CD4-positive, alpha-beta T cell treated with Interferon gamma for 1 hour (primary cell): ENCODE data around the gene WFDC10A.
"Not testable (repeated sequence)": the region's sequence is repeated elsewhere in the genome, so short reads cannot be mapped to it uniquely, and the experiment has no call there.

ENCODE experiments used
- DNase-seq: peaks from one replicate; pipeline ENCODE4 v3.0.0-alpha.2; 2020

WFDC10A gene

DNA sequence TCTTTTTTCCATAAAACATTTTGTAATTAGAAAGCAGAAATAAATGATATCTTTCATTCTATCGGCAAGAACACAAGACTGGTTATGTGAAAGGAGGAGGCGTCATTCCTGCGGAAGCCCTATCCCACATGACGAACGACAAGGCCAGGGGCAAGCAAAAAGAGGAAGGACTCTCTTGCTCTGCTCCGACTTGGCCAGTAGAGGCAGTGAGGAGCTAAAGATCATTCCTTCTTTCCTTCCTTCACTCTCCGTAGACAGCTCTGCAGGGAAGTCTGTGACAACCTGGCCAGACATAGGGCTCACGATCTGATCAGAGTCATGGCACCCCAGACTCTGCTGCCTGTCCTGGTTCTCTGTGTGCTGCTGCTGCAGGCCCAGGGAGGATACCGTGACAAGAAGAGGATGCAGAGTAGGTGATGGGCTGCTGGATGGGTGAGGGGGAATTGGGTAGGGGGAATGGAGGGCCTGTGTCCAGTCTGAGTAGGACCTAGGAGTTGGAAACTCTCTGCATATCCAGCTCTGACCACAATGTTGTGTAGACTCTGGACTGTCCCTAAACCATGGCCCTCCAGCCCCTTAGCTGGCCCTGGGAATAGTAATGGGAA, at the start of gene WFDC10A:
TSS of gene WFDC10A (plus strand) at position 244 of the 605 bp plus-strand sequence. CDS start at position 319, 75 bp downstream.
- peak; percentile 20 for DNase-seq

DNA sequence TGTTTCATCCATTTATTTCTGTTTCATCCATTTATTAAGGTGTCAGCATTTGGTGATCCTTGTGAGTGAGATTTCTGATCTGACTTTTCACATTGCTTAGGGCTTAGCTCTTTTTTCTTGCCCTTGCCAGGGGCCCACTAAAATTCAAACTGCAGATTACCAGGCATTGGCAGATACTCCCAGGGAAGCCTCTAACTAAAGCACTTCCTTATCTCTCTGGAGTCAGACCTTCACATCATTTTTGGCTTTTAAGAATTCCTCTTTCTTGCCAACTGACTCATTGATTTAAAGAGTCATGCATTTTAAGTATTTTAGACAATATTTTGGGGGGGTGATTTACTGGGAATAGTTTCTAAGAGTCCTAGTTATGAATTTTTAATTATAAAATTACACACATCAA, 47.8 kb upstream of the WFDC10A start:
- DNase-seq: no peak

DNA sequence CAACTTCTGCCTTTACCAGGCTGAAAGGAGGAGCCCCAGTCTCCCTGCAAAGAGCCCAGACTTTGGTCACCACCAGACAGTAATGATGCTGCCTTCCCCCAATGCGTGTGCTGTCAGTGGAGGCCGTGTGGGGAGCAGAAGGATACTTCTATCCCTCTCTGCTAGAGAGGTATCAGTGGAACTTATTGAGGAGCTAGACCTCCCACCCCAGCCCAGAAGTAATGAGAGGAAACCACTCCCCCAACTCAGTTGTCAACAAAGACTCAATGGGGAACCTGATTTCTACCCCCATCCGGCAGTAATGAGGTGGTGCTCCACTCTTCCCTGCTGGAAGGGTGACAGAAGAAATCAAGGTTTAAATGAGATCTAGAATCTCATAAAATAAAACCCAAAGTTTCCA, 46.0 kb upstream of the WFDC10A start:
- DNase-seq: no peak

DNA sequence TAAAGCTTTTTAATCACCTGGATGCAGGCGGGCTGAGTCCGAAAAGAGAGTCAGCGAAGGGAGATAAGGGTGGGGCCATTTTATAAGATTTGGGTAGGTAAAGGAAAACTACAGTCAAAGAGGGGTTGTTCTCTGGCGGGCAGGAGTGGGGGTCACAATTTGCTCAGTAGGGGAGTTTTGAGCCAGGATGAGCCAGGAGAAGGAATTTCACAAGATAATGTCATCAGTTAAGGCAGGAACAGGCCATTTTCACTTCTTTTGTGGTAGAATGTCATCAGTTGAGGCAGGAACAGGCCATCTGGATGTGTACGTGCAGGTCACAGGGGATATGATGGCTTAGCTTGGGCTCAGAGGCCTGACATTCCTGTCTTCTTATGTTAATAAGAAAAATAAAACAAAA, 45.2 kb upstream of the WFDC10A start:
- not testable (repeated sequence) for DNase-seq

DNA sequence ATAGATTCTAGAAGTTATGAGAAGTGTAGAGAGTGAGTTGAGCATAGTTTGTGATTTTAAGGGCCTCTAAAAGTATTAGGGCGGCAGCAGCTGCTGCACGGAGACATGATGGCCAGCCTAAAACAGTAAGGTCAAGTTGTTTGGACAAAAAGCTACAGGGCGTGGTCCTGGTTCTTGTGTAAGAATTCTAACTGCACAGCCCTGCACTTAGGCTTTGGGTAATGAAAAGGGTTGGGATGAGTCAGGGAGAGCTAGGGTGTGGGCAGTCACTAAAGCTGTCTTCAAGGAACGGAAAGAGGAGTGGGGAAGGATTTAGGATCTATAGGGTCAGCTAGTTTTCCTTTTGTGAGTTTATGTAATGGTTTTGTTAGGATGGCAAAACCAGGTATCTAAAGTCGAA, 43.6 kb upstream of the WFDC10A start:
- not testable (repeated sequence) for DNase-seq

DNA sequence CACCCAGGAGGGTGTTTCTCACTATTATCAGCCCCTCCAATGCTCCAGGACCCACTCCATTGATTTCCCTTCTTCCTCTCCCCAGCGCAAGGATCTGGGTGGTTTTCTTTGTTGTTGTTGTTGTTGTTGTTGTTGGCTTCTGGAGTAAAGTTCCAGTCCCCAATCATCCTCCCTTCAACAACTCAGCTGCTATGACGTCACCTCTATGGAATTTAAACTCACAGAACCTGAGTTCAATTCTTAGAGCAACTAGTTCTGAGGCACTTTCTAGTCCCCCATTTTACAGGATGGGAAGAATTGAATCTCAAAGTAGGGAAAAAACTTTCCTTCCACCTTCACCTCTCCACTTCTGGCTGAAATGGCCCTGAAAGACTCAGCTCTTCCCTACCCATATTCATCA, 40.7 kb upstream of the WFDC10A start:
- DNase-seq: no peak

DNA sequence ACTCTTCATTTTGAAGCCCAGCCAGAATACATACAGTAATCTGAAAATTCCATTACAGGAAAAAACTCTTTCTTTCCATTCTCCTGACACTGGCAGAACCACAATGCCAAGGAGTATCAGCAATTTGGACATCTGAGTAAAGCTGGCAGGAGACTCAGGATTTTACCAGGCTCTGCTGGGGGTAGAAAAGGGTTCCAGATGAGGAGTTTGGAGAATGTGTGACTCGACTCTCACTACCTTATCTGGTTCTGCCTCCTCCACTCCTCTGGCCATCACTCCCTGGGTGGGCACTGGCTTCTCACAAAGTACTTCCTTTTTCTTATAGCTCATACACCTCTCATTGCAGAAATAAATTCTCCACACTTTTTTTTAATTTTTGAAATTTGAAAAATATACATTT, 39.8 kb upstream of the WFDC10A start:
- no peak for DNase-seq

DNA sequence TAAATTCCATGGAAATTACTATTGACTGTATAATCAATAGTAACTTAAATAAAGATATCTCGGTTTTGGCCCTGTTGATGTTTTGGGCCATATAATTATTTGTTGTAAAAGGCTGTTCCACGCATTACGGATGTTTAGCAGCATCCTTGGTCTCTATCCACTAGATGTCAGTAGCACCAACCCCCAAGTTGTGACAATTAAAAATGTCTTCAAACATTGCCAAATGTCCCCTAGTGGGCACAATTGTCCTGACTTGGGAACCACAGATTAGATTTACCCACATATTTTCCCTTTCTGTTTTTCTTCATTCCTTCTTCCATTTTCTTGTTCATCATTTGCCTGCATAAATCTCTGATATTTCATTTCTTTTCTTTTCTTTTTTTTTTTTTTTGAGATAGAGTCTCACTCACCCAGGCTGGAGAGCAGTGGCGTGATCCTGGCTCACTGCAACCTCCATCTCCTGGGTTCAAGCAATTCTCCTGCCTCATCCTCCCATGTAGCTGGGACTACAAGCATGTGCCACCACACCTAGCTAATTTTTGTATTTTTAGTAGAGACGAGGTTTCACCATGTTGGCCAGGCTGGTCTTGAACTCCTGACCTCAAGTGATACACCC, 36.9 kb upstream of the WFDC10A start:
- DNase-seq: no peak

DNA sequence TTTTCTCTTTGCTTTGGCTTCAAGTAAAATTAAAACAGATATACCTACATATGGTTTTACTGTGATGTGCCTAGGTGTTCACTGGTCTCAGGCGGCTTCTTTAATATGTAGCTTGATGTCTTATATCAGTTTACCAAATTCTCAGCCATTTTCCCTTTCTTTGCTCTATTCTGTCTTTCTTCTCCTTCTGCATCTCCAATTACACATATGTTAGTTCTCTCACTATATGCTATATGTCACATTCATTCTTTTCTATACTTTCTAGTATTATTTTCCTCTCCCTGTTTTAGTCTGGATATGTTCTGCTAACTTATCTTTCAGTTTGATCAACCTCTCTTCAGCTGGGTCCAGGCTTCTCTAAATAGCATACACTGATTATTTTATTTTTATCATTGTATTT, 36.0 kb upstream of the WFDC10A start:
- no peak for DNase-seq

DNA sequence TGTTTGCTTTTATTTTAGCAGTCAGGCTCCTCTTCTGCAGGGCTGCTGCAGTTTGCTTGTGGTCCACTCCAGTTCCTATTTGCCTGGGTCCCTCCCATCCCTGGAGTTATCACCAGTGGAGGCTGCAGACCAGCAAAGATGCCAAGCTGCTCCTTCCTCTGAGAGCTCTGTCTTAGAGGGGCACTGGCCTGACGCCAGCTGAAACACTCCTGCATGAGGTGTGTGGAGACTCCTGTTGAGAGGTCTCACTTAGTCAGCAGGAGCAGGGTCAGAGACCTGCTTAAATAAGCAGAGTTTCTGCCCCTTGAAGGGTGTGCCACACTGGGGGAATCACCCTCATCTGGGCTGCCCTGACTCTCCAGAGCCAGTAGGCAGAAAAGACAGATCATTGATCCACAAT, 34.3 kb upstream of the WFDC10A start:
- no peak for DNase-seq

DNA sequence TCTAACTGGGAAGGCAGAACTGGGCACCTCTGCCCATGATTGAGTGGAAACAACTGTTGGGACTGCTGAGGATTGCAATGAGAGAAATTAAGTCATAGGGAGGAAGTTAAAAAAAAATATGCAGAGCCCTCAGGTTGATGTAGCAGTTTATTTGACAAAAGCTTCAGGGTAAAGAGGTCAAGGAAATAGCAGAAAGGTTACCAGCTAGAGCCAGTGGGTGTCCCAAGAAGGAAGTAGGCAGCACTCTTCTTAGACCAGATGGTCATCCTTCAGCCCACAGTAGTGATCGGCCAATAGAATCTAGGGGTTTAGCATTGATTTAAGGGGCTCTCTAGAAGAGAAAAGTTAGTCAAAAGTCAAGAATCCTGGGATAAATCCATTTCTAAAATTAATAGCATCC, 21.7 kb upstream of the WFDC10A start:
- DNase-seq: no peak

DNA sequence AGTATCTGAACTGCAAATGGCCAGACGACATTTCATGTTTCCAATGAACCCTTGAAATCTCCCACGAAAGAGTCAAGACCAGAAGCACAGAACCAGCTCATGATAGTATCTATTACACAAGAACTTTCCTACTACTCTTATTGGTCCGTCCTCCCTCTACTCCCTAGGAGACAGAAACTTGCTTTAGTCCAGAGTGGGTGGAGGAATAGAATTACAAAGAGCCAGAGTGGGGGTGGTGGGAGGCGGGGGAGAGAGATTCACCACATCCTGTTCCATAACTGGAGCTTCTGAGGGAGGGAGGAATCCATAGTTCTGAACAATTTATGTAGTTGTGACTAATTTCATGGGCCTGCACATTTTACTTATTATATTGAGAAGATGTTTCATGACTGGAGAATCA, 18.5 kb upstream of the WFDC10A start:
- DNase-seq: no peak

DNA sequence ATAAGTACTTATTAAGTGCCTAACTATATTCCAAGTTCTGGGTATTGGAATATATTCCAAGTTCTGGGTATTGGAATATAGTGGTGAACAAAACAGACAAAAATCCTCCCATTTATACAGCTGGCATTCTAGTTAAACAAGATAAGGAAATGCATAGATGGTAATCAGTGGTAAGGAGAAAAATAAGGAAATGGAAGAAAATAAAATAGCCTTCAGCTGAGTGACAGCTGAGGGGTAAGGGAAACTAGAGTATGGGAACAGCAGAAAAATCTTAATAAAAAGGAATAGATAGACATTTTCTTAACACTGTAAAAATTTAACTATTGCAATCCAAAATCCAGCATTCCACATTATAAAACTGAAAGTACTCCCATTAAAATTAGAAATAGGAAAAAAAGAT, 17.2 kb upstream of the WFDC10A start:
- no peak for DNase-seq

DNA sequence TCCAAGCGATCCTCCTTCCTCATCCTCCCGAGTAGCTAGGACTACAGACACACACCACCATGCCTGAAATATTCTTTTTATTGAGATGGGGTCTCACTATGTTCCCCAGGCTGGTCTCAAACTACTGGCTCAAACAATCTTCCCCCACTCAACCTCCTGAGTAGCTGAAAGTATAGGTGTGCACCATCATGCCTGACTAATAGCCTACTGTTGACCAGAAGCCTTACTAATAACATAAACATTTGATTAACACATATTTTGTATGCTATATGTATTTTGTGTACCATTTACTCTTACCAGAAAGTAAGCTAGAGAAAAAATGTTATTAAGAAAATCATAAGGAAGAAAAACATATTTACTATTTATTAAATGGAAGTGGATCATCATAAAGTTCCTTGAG, 11.9 kb upstream of the WFDC10A start:
- DNase-seq: no peak

DNA sequence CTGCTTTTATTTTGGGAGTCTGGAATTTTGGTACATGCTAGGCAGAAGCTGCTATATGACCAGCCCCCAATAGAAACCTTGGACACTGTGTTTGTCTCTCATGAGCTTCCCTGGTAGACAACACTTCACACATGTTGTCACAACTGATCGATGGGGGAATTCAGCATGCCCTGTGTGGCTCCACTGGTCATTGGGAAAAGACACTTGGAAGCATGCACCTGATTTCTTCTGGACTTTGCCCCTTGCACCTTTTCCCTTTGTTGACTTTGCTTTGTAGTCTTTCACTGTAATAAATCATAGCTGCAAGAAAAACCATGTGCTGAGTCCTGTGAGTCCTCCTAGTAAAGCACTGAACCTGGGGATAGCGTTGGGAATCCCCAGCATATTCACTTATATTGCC, 7.9 kb upstream of the WFDC10A start:
- no peak for DNase-seq

DNA sequence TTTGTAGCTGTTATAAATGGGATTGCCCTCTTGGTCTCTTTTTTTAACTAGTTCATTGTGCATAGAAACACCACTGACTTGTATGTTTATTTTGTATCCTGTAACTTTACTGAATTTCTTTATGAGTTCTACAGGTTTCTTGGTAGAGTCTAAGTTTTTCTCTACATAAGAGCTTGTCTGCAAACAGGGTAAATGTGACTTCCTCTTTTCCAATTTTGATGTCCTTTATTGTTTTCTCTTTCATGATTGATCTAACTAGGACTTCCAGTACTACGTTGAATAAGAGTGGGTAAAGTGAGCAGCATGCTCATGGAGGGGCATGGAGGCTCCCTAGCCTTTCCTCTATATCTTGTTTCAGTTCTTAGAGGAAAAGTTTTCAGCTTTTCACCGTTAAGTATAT, 3.0 kb upstream of the WFDC10A start:
- no peak for DNase-seq

DNA sequence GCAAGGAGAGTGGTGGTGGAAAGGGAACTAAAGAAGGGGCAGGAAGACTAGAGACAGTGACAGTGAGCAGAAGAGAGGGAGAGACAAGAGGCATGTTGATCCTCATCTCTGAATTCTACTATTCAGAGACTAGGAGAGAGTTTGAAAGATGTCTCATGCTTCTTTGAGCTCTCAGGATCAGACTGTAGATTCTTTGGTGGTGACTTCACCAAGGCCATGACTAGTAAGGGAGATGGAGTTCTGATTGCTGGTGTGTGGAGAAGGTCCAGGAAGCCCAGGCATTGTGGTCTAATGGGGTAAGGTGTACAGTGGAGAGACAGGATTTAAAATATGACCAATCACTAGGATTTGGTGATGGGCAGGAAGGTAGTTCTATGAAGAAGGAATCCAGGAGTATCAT, 832 bp downstream of the WFDC10A start:
- DNase-seq: no peak

DNA sequence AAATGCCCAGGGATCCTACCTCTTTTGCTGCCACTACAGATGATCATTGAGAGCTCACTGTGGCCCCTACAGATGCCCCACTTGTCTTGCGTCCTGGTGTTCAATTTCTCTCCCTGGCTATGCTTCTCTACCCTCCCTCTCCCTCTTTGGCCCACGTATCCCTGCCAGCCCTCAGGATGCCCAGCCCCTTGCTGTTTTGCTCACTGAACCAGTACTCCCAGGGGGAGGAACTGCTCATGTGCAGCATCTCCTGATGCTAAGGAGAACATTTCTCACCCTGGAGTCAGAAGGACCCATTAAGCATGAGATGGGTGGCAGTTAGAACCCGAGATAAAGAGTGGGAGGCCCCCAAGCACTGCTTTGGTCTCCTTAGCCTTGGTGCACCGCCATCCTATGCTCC, 1.6 kb downstream of the WFDC10A start, which contains the start of gene WFDC9:
TSS of gene WFDC9 (minus strand) at position 101 of the 400 bp plus-strand sequence. CDS start 21,103 bp downstream, outside the sequence.
- no peak for DNase-seq

DNA sequence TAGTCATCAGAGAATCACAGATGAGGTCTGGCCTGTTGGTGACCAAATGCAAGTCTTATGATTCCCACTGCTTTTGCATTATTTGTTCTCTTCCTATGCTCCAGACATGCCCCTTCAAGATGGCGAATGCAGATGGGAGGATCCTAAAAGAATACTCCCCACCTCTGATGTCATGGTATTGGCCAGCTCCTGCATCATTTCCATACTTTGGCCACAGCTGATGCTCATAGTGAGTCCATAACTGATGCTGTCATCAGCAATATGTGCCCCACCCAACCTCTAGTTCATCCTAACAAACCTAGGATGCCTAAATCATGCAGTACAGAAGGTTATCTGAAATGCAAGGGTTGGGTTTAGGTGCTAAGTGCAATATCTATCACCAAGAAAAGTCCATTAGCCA, 7.0 kb downstream of the WFDC10A start:
- no peak for DNase-seq

DNA sequence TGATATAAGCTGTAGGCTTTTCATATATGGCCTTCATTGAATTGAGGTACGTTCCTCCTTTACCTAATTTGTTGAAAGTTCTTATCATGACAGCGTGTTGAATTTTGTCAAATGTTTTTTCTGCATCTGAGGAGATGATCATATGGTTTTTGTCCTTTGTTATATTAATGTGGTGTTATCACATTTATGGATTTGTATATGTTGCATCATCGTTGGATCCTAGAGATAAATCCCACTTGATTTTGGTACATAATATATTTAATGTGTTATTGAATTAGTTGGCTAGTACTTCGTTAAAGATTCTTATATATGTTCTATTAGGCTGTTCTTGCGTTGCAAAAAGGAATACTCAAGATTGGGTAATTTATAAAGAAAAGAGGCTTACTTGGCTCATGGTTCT, 10.1 kb downstream of the WFDC10A start:
- DNase-seq: no peak

DNA sequence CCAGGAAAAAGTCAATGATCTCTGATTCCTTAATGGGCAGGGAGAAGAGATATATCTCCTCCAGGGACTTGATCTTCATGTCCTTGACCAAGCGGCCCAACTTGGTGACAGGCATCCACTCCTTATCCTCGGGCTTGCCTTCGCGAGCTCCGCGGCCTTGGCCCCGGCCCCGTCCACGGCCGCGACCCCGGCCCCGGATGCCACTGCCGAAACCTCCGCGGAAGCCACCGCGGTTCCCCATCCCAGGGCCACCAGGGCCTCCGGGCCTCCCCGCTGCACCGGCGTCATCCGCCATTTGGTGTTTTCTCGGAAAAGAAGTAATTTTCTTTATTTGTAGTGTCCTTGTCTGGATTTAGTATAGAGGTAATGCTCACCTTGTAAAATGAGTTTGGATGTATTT, 11.5 kb downstream of the WFDC10A start:
- not testable (repeated sequence) for DNase-seq

DNA sequence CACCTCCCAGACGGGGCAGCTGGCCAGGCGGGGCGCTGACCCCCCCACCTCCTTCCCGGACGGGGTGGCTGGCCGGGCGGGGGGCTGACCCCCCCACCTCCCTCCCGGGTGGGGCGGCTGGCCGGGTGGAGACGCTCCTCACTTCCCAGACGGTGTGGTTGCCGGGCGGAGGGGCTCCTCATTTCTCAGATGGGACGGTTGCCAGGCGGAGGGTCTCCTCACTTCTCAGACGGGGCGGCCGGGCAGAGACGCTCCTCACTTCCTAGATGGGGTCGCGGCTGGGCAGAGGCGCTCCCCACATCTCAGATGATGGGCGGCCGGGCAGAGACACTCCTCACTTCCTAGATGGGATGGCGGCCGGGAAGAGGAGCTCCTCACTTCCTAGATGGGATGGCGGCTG, 16.3 kb downstream of the WFDC10A start:
- DNase-seq: not testable (repeated sequence)

DNA sequence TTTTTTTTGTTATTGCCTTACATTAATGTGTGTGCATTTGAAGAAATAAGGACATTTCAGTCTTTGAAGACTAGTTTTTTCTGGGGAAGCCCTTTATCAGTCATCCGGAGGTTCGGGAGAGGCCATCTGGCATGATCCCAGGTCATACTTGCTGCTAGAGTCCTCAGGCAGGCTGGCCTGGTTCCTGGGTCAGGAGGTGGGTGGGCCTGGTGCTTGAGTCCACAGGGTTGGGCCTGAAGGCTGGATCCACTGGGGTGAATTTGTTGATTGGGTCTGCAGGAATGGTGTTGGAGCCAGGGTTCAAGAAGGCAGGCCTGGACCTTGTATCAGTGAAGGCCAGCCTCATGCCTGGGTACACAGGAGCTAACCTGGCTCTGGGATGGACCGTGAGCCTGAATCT, 17.3 kb downstream of the WFDC10A start:
- no peak for DNase-seq

DNA sequence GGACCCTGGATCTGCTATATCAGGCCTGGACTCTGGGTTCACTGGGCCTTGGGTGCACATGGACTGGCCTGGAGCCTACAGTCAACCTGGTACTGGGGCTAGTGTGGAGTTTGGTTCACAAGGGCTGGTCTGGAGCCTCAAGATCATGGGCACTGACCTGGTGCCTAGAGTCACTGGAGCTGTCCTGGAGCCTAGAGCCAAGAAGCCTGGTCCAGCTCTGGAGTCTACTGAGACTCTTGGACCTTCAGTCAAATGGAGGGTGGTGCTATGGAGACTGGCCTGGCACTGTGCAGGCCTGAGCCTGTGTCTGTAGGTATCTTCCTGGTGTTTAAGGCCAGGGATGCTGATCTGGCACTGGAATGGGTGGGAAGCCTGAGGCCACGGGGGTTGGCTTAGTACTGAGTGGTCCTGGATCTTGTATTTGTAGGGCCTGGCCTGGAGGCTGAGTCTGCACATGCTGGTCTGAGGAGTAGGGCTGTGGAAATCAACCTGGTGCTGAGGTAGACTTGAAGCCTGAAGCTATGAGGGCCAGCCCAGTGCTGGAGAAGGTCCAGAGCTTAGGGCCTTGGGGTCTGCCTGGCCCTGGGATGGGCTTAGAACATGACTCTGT, 18.0 kb downstream of the WFDC10A start:
- no peak for DNase-seq
